GM23338 (cell line): ENCODE measurements around the gene AP5S1. TPM values are rescaled to one million over a fixed set of nuclear protein-coding genes. Genes with fewer than 3 reads are reported as not detected.

Experiments
- ATAC-seq: fragments of 200-7000 bp; cut with Tn5 transposase; 3 replicates; pipeline ENCODE4 v1.9.1; 2020
- DNase-seq: peaks from one replicate; pipeline ENCODE4 v3.0.0-alpha.2; 2015; ENCODE audit warnings: low spot score
- H2AFZ ChIP-seq: fragments of 200-600 bp; sonication (generic); 2 replicates; pipeline ENCODE4 v1.8.0; 2016; ENCODE audit warnings: antibody characterized with exemption, mild to moderate bottlenecking, moderate library complexity
- H3F3A ChIP-seq: fragments of 200-600 bp; sonication (generic); replicated peaks from 2 replicates; pipeline ENCODE4 v1.8.0; 2017; ENCODE audit warnings: antibody characterized with exemption, mixed run types, low read depth
- H3K27ac ChIP-seq: fragments of 200-600 bp; sonication (generic); 2 replicates; pipeline ENCODE4 v1.6.1; 2016; ENCODE audit warnings: low read depth
- H3K27me3 ChIP-seq: fragments of 200-600 bp; sonication (generic); 2 replicates; pipeline ENCODE4 v1.8.0; 2016; ENCODE audit warnings: mild to moderate bottlenecking, mixed run types, moderate library complexity; ENCODE audit not compliant: insufficient read depth
- H3K36me3 ChIP-seq: fragments of 200-600 bp; sonication (generic); 2 replicates; pipeline ENCODE4 v1.8.0; 2016; ENCODE audit warnings: mild to moderate bottlenecking; ENCODE audit not compliant: insufficient read depth
- H3K4me1 ChIP-seq: fragments of 200-600 bp; sonication (generic); 2 replicates; pipeline ENCODE4 v1.8.0; 2016; ENCODE audit warnings: mild to moderate bottlenecking, moderate library complexity; ENCODE audit not compliant: insufficient read depth
- H3K4me2 ChIP-seq: fragments of 200-600 bp; sonication (generic); 2 replicates; pipeline ENCODE4 v1.7.1; 2017; ENCODE audit warnings: mixed run types
- H3K4me3 ChIP-seq: fragments of 200-600 bp; sonication (generic); 2 replicates; pipeline ENCODE4 v1.6.1; 2016; ENCODE audit warnings: mixed run types
- H3K79me2 ChIP-seq: fragments of 200-600 bp; sonication (generic); replicated peaks from 2 replicates; pipeline ENCODE4 v1.8.0; 2017; ENCODE audit warnings: mild to moderate bottlenecking; ENCODE audit not compliant: insufficient read depth
- H3K9me2 ChIP-seq: fragments of 200-600 bp; sonication (generic); 2 replicates; pipeline ENCODE4 v1.8.0; 2017; ENCODE audit not compliant: insufficient read depth
- H4K20me1 ChIP-seq: fragments of 200-600 bp; sonication (generic); replicated peaks from 2 replicates; pipeline ENCODE4 v1.8.0; 2017; ENCODE audit warnings: mild to moderate bottlenecking; ENCODE audit not compliant: insufficient read depth
- H3K27ac Mint-ChIP-seq: 2 replicates; pipeline ENCODE4 v1.8.0; 2020; ENCODE audit warnings: inconsistent platforms, mild to moderate bottlenecking, moderate library complexity, mixed read lengths
- H3K27me3 Mint-ChIP-seq: 3 replicates; pipeline ENCODE4 v1.8.0; 2022; ENCODE audit warnings: low read depth, mild to moderate bottlenecking, moderate library complexity, mixed read lengths, inconsistent platforms; ENCODE audit not compliant: insufficient read depth, poor library complexity
- H3K36me3 Mint-ChIP-seq: 3 replicates; pipeline ENCODE4 v1.8.0; 2021; ENCODE audit warnings: low read depth, mild to moderate bottlenecking, inconsistent platforms, moderate library complexity, mixed read lengths
- H3K4me1 Mint-ChIP-seq: 3 replicates; pipeline ENCODE4 v1.8.0; 2020; ENCODE audit warnings: mild to moderate bottlenecking, inconsistent platforms, mixed read lengths
- H3K4me3 Mint-ChIP-seq: 3 replicates; pipeline ENCODE4 v1.8.0; 2021; ENCODE audit warnings: moderate library complexity, mild to moderate bottlenecking, inconsistent platforms, mixed read lengths
- H3K9me3 Mint-ChIP-seq: 3 replicates; pipeline ENCODE4 v1.8.0; 2020; ENCODE audit warnings: moderate library complexity, mild to moderate bottlenecking, inconsistent platforms, mixed read lengths
- CREB1 ChIP-seq: fragments of 250-450 bp; sonication (Bioruptor Pico); IDR thresholded peaks from 2 replicates; pipeline ENCODE4 v1.5.0; 2020; ENCODE audit warnings: low read depth, mild to moderate bottlenecking, moderate library complexity
- EZH2 ChIP-seq: fragments of 200-600 bp; sonication (generic); IDR thresholded peaks from one replicate; pipeline ENCODE4 v1.8.0; 2017; ENCODE audit warnings: antibody characterized with exemption, mild to moderate bottlenecking, low read depth; ENCODE audit not compliant: unreplicated experiment
- EZH2phosphoT487 ChIP-seq: fragments of 200-600 bp; sonication (generic); IDR thresholded peaks from one replicate; pipeline ENCODE4 v1.8.1; 2018; ENCODE audit warnings: antibody characterized with exemption; ENCODE audit not compliant: unreplicated experiment
- JUNB ChIP-seq: IDR thresholded peaks from one replicate; pipeline ENCODE4 v1.6.1; 2016; ENCODE audit warnings: antibody characterized with exemption; ENCODE audit not compliant: unreplicated experiment
- NANOG ChIP-seq: IDR thresholded peaks from 2 replicates; pipeline ENCODE4 v1.6.1; 2016; ENCODE audit warnings: antibody characterized with exemption, borderline replicate concordance
- POLR2AphosphoS5 ChIP-seq: IDR thresholded peaks from 2 replicates; pipeline ENCODE4 v1.6.1; 2016; ENCODE audit warnings: antibody characterized with exemption, low read depth
- STAT1 ChIP-seq: IDR thresholded peaks from one replicate; pipeline ENCODE4 v1.6.1; 2016; ENCODE audit warnings: antibody characterized with exemption; ENCODE audit not compliant: unreplicated experiment
- ZNF114 ChIP-seq: fragments of 250-450 bp; sonication (Bioruptor Pico); IDR thresholded peaks from 2 replicates; pipeline ENCODE4 v1.5.0; 2020; ENCODE audit warnings: mild to moderate bottlenecking, moderate library complexity
- ZNF331 ChIP-seq: fragments of 250-450 bp; sonication (Bioruptor Pico); IDR thresholded peaks from 2 replicates; pipeline ENCODE4 v1.5.0; 2020; ENCODE audit warnings: low read depth, mild to moderate bottlenecking, moderate library complexity
- polyA plus RNA-seq: library from polyadenylated mRNA; unstranded; fragments of >200 nt; fragmentation: Nextera tagmentation; extraction: Ambion mirVana; gene quantifications from 2 replicates; pipeline ENCODE4 v1.2.1, GENCODE V29; 2016
- total RNA-seq: library from RNA; depleted of rRNA; stranded (reverse); fragments of >200 nt; shearing (Covaris generic); gene quantifications from 2 replicates; pipeline ENCODE4 v1.2.3, GENCODE V29; 2014
- TF ChIP-seq, protein P1 (sequence below), 2 experiments: fragments of 200-600 bp in 1 of 2; sonication (generic) in 1 of 2; conservative IDR thresholded peaks; 2 replicates each; pipeline versions ENCODE4 v1.5.1 to v1.6.1; 2016 to 2017; ENCODE audit warnings: antibody characterized with exemption in 2 of 2, low read depth in 2 of 2, mild to moderate bottlenecking in 2 of 2, moderate library complexity in 1 of 2
- TF ChIP-seq, protein P2 (sequence below): fragments of 250-450 bp; sonication (Bioruptor Pico); IDR thresholded peaks from 2 replicates; pipeline ENCODE4 v1.5.0; 2020; ENCODE audit warnings: mild to moderate bottlenecking, moderate library complexity

AP5S1 gene
- total and polyA plus RNA-seq, 2 experiments from 2014 or later, result 1.8 to 2.8 TPM

DNA sequence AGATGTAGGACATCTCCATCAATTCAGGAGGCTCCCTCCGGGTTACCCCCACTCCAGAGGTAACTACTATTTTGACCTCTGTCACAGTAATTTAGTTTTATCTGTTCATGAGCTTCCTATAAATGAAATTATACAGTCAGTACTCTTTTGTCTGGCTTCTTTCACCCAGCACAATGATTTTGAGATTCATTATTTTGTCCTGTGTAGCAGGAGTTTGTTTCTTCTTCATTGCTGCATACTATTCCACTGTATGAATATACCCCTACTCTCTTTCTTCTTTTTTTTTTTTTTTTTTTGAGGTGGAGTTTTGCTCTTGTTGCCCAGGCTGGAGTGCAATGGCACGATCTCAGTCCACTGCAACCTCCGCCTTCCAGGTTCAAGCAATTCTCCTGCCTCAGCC is 11.8 kb upstream of the AP5S1 start (continued):
- TF ChIP-seq ZNF331 (no peak), EZH2phosphoT487 (no peak), NANOG (no peak), STAT1 (no peak), JUNB (no peak)

DNA sequence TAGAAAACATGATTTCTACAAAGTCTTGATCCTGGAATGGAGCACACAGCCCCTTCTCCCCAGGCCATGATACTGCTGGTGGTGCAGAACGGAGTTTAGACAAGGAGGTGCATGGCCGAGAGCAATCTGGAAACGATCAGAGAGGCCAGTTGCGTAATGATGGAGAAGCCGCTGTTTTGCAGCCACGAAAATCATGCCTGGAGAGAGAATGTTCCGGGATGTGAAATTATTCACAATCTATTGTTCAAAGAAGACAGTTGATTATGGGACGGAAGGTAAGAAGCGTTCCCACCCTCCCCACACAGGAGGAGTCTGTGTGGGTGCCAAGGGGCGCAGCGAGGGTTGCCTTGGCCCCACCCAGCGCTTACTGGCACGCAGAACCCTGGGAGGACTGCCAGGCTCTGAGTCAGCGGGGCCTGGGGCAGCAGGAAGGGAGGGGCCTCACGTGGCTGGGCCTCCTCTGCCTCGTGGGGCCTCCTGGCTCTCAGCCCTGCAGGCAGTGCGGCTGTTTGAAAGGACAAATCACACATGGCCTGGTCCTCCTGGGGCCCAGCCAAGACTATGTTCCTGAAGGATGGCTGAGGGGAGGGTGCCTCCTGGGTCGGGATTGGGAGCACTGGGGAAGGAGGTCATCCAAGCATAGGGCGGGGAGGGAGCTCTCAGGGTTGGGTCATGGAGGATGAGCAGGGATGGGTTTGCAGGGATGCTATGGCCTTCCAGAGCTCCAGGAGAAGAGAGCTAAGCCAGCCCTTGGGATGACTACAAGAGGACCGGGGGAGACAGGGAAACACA is 8.7 kb upstream of the AP5S1 start:
- H3K79me2 ChIP-seq, result no peaks in the 10 kb centered on the region
- no peak overlapping the region for H3K4me3 ChIP-seq
- H3K4me2 ChIP-seq, result no peak overlapping the region
- DNase-seq (no peak), ATAC-seq (peak; percentile 14; the same call in 2 of the 3 replicates)
- no peaks in the 10 kb centered on the region for H3K27me3 ChIP-seq
- no peak overlapping the region for H3K27ac ChIP-seq
- H3K4me1 Mint-ChIP-seq, result peaks cover 29% of the 10 kb centered on the region
- H3K4me3 Mint-ChIP-seq, result no peak overlapping the region; the same call in 2 of the 3 replicates
- no peak overlapping the region for H3K27ac Mint-ChIP-seq
- no peaks in the 10 kb centered on the region for H3K9me2 ChIP-seq
- TF ChIP-seq STAT1 (no peak), CREB1 (no peak)
- no peaks in the 10 kb centered on the region; the same call in 2 of the 3 replicates for H3K9me3 Mint-ChIP-seq
- H3K36me3 Mint-ChIP-seq, result no peaks in the 10 kb centered on the region; the same call in 2 of the 3 replicates
- H4K20me1 ChIP-seq, result no peaks in the 10 kb centered on the region
- peaks cover 24% of the 10 kb centered on the region for H3K4me1 ChIP-seq
- peaks cover 4% of the 10 kb centered on the region; the same call in 1 of the 2 replicates for H3F3A ChIP-seq
- H2AFZ ChIP-seq, result no peak overlapping the region
- peaks cover 11% of the 10 kb centered on the region for H3K27me3 Mint-ChIP-seq
- no peaks in the 10 kb centered on the region for H3K36me3 ChIP-seq

DNA sequence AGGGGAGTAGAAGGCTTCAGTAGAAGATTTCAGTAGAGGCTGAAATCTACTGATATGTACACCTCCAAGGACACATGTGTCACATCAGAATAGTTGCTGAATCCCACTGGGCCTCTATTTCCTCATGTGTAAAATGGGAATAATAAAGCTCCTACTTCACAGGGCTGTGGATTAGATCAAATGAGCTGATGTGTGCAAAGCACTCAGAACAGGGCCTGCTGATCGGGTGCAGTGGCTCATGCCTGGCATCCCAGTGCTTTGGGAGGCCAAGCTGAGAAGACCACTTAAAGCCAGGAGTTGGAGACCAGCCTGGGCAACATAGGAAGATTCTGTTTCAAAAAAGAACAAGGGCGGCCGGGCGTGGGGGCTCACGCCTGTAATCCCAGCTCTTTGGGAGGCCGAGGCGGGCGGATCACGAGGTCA is 8.1 kb upstream of the AP5S1 start:
- H3K27ac Mint-ChIP-seq, result no peak overlapping the region
- no peak for DNase-seq
- no peaks in the 10 kb centered on the region for H3K27me3 ChIP-seq
- TF ChIP-seq ZNF114 (CRISPR knock-in tag) (no peak), JUNB (no peak), ZNF331 (no peak), POLR2AphosphoS5 (no peak), NANOG (no peak), STAT1 (no peak), EZH2phosphoT487 (no peak), CREB1 (no peak), EZH2 (no peak)
- TF ChIP-seq, protein P1, sequence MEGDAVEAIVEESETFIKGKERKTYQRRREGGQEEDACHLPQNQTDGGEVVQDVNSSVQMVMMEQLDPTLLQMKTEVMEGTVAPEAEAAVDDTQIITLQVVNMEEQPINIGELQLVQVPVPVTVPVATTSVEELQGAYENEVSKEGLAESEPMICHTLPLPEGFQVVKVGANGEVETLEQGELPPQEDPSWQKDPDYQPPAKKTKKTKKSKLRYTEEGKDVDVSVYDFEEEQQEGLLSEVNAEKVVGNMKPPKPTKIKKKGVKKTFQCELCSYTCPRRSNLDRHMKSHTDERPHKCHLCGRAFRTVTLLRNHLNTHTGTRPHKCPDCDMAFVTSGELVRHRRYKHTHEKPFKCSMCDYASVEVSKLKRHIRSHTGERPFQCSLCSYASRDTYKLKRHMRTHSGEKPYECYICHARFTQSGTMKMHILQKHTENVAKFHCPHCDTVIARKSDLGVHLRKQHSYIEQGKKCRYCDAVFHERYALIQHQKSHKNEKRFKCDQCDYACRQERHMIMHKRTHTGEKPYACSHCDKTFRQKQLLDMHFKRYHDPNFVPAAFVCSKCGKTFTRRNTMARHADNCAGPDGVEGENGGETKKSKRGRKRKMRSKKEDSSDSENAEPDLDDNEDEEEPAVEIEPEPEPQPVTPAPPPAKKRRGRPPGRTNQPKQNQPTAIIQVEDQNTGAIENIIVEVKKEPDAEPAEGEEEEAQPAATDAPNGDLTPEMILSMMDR (conservative IDR thresholded peaks at IDR 0.05; ENCODE audit: low read depth in 2 of 2), result no peak
- TF ChIP-seq, protein P2, sequence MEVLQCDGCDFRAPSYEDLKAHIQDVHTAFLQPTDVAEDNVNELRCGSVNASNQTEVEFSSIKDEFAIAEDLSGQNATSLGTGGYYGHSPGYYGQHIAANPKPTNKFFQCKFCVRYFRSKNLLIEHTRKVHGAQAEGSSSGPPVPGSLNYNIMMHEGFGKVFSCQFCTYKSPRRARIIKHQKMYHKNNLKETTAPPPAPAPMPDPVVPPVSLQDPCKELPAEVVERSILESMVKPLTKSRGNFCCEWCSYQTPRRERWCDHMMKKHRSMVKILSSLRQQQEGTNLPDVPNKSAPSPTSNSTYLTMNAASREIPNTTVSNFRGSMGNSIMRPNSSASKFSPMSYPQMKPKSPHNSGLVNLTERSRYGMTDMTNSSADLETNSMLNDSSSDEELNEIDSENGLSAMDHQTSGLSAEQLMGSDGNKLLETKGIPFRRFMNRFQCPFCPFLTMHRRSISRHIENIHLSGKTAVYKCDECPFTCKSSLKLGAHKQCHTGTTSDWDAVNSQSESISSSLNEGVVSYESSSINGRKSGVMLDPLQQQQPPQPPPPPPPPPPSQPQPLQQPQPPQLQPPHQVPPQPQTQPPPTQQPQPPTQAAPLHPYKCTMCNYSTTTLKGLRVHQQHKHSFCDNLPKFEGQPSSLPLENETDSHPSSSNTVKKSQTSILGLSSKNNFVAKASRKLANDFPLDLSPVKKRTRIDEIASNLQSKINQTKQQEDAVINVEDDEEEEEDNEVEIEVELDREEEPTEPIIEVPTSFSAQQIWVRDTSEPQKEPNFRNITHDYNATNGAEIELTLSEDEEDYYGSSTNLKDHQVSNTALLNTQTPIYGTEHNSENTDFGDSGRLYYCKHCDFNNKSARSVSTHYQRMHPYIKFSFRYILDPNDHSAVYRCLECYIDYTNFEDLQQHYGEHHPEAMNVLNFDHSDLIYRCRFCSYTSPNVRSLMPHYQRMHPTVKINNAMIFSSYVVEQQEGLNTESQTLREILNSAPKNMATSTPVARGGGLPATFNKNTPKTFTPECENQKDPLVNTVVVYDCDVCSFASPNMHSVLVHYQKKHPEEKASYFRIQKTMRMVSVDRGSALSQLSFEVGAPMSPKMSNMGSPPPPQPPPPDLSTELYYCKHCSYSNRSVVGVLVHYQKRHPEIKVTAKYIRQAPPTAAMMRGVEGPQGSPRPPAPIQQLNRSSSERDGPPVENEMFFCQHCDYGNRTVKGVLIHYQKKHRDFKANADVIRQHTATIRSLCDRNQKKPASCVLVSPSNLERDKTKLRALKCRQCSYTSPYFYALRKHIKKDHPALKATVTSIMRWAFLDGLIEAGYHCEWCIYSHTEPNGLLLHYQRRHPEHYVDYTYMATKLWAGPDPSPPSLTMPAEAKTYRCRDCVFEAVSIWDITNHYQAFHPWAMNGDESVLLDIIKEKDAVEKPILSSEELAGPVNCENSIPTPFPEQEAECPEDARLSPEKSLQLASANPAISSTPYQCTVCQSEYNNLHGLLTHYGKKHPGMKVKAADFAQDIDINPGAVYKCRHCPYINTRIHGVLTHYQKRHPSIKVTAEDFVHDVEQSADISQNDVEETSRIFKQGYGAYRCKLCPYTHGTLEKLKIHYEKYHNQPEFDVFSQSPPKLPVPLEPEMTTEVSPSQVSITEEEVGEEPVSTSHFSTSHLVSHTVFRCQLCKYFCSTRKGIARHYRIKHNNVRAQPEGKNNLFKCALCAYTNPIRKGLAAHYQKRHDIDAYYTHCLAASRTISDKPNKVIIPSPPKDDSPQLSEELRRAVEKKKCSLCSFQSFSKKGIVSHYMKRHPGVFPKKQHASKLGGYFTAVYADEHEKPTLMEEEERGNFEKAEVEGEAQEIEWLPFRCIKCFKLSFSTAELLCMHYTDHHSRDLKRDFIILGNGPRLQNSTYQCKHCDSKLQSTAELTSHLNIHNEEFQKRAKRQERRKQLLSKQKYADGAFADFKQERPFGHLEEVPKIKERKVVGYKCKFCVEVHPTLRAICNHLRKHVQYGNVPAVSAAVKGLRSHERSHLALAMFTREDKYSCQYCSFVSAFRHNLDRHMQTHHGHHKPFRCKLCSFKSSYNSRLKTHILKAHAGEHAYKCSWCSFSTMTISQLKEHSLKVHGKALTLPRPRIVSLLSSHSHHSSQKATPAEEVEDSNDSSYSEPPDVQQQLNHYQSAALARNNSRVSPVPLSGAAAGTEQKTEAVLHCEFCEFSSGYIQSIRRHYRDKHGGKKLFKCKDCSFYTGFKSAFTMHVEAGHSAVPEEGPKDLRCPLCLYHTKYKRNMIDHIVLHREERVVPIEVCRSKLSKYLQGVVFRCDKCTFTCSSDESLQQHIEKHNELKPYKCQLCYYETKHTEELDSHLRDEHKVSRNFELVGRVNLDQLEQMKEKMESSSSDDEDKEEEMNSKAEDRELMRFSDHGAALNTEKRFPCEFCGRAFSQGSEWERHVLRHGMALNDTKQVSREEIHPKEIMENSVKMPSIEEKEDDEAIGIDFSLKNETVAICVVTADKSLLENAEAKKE (CRISPR knock-in tag), result no peak

More for the DNA sequence above, 8.1 kb upstream of the AP5S1 start:
- no peak overlapping the region for H2AFZ ChIP-seq
- no peak overlapping the region for H3K4me2 ChIP-seq
- H3K36me3 Mint-ChIP-seq, result no peaks in the 10 kb centered on the region; the same call in 2 of the 3 replicates
- no peaks in the 10 kb centered on the region for H3K79me2 ChIP-seq
- no peak overlapping the region for H3K27ac ChIP-seq
- H3K36me3 ChIP-seq, result no peaks in the 10 kb centered on the region
- H3K4me1 Mint-ChIP-seq, result peaks cover 24% of the 10 kb centered on the region
- peaks cover 22% of the 10 kb centered on the region for H3K4me1 ChIP-seq
- no peaks in the 10 kb centered on the region for H4K20me1 ChIP-seq
- ATAC-seq, result no peak
- no peak overlapping the region for H3K4me3 ChIP-seq
- H3F3A ChIP-seq, result no peaks in the 10 kb centered on the region
- H3K9me2 ChIP-seq, result no peaks in the 10 kb centered on the region
- H3K4me3 Mint-ChIP-seq, result no peak overlapping the region
- no peaks in the 10 kb centered on the region; the same call in 2 of the 3 replicates for H3K9me3 Mint-ChIP-seq
- H3K27me3 Mint-ChIP-seq, result peaks cover 9% of the 10 kb centered on the region
